Measurements from ENCODE around the gene FKBP11. TPM values are rescaled to one million over a fixed set of nuclear protein-coding genes. Genes with fewer than 3 reads are reported as not detected.

The FKBP11 gene
- total RNA-seq, 3 donors from 2014 or later = 3.7 to 15.7 (median 13.5) TPM

- intact Hi-C loops (cut with DNase I; ENCODE audit: low total_unique reads) = no loop called here
- no peak overlapping the region for H3K27ac ChIP-seq
- TF ChIP-seq CTCF (IDR thresholded peaks at IDR 0.05) (no peak), POLR2AphosphoS5 (IDR thresholded peaks at IDR 0.05) (no peak), POLR2A (IDR thresholded peaks at IDR 0.05) (no peak)
- no peaks in the 10 kb centered on the region for H3K9me3 ChIP-seq
- no peaks in the 10 kb centered on the region for H3K4me1 ChIP-seq
- no peak overlapping the region for H3K4me3 ChIP-seq
- H3K27me3 ChIP-seq = no peaks in the 10 kb centered on the region
- DNase-seq (ENCODE audit: low spot score in 2 of 2) = no peak
- H3K36me3 ChIP-seq = no peaks in the 10 kb centered on the region
Measured at GRCh38 chr12:48946943-48947342, 21.7 kb upstream of the FKBP11 start.

GRCh38 chr12:48946205-48946604, 20.9 kb upstream of the FKBP11 start:
- Histone ChIP-seq H3K27me3 (no peaks in the 10 kb centered on the region), H3K36me3 (no peaks in the 10 kb centered on the region), H3K4me1 (no peaks in the 10 kb centered on the region), H3K4me3 (no peak overlapping the region), H3K9me3 (no peaks in the 10 kb centered on the region), H3K27ac (no peak overlapping the region)
- intact Hi-C loops (cut with DNase I; ENCODE audit: low total_unique reads) = no loop called here
- DNase-seq (ENCODE audit: low spot score in 2 of 2) = no peak
- TF ChIP-seq POLR2AphosphoS5 (IDR thresholded peaks at IDR 0.05) (no peak), CTCF (IDR thresholded peaks at IDR 0.05) (no peak), POLR2A (IDR thresholded peaks at IDR 0.05) (no peak)

DNA sequence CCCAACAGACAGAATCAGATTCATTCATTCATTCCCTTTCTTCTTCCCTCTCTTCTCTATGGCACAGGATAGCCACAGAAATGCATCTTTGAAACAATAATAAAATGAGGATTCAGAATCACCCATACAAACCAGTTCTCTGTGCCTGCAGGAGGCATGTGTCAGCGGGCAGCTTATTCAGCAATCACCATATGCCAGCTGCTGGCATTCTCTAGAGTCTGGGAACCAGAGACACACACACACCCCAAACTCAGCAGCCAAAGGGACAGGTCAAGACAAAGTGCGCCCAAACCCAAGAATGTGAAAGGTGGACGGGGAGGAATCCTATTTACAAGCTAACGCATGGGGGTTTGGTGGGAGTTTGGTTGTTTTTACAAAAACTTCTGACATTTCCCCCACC, 17.9 kb upstream of the FKBP11 start:
- Histone ChIP-seq H3K27ac (no peak overlapping the region), H3K27me3 (no peaks in the 10 kb centered on the region), H3K36me3 (no peaks in the 10 kb centered on the region), H3K4me3 (no peak overlapping the region), H3K4me1 (no peaks in the 10 kb centered on the region), H3K9me3 (no peaks in the 10 kb centered on the region)
- TF ChIP-seq CTCF (IDR thresholded peaks at IDR 0.05) = no peak
- no peak for TF ChIP-seq POLR2A (IDR thresholded peaks at IDR 0.05)
- TF ChIP-seq POLR2AphosphoS5 (IDR thresholded peaks at IDR 0.05) = no peak
- DNase-seq (ENCODE audit: low spot score in 2 of 2) = no peak
- intact Hi-C loops (cut with DNase I; ENCODE audit: low total_unique reads) = no loop called here

- H3K27me3 ChIP-seq = no peaks in the 10 kb centered on the region
- TF ChIP-seq POLR2A (IDR thresholded peaks at IDR 0.05) = no peak
- TF ChIP-seq CTCF (IDR thresholded peaks at IDR 0.05) = no peak
- no peak for TF ChIP-seq POLR2AphosphoS5 (IDR thresholded peaks at IDR 0.05)
- H3K27ac ChIP-seq = no peak overlapping the region
- no peaks in the 10 kb centered on the region for H3K9me3 ChIP-seq
- no peak for DNase-seq (ENCODE audit: low spot score in 2 of 2)
- H3K36me3 ChIP-seq = no peaks in the 10 kb centered on the region
- H3K4me1 ChIP-seq = no peaks in the 10 kb centered on the region
- H3K4me3 ChIP-seq = no peak overlapping the region
- intact Hi-C loops (cut with DNase I; ENCODE audit: low total_unique reads) = no loop called here
Measured at GRCh38 chr12:48940181-48940580, 14.9 kb upstream of the FKBP11 start.

DNA sequence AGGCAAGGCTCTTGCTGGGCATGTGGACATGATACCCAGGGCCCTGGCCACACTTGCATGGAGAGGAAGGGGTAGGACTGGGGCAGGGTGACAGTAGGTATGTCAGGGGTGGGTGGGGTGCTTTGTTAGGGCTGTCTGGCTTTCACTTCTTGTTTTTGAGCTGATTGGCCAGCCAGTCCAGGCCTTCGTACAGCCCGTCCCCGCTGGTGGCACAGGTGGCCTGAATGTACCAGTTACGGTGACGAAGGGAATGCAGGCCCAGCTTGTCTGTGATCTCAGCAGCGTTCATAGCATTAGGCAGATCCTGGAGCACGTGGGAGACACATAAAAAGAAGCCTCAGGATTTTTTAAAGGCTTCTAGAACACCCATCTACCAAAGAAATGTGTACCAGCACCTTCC, 13.5 kb upstream of the FKBP11 start:
- Histone ChIP-seq H3K4me1 (no peaks in the 10 kb centered on the region), H3K9me3 (no peaks in the 10 kb centered on the region), H3K27ac (no peak overlapping the region), H3K4me3 (no peak overlapping the region), H3K27me3 (no peaks in the 10 kb centered on the region), H3K36me3 (no peaks in the 10 kb centered on the region)
- no peak for DNase-seq (ENCODE audit: low spot score in 2 of 2)
- intact Hi-C loops (cut with DNase I; ENCODE audit: low total_unique reads) = no loop called here
- TF ChIP-seq POLR2A (IDR thresholded peaks at IDR 0.05) (no peak), CTCF (IDR thresholded peaks at IDR 0.05) (no peak), POLR2AphosphoS5 (IDR thresholded peaks at IDR 0.05) (no peak)

Measured in breast epithelium (tissue), 4 donors.